GM19193 (cell line): ENCODE measurements around the gene CLDN5.

Experiments used
- POLR2A ChIP-seq: IDR thresholded peaks from 4 replicates; pipeline ENCODE4 v1.6.1; 2011; ENCODE audit not compliant: insufficient read depth, insufficient read length; ENCODE audit errors: extremely low read depth

CLDN5 gene

DNA sequence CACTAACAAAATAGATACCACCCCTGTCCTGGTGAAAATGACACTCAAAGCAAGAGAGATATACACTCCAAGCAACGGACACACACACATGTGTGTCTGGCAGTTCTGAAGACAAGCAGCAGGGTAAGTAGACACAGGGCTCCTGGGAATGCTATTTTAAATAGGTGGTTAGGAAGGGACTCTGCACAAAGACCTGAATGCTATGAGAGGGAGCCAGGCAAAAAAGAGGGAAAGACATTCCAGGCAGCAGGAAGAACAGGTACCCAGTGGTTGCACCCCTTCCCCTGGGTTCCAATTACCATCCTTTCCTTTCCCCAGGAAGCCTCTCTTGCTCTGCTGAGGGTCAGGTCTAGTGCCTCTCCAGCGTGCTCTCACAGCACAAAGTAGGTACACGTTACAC is 48.2 kb downstream of the CLDN5 start:
- no peak for TF ChIP-seq POLR2A

DNA sequence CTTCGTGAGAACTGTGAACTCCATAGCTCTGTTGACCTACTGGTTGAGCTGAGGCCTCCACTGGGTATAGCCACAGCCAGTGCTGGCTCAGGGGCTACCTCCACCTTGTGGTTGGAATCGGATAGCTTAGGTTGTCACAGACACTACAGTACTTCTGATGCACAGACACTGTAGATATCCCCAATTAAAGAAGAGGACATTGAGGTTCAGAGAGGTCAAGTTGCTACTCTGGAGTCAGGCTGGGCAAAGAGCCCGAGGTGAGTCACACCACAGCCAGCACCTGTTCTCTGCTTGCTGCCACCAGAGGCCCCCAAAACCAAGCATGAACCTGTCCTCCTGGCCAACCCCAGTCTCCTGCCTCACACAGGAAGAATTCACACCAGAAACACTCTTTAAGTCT is 50.6 kb downstream of the CLDN5 start:
- no peak for TF ChIP-seq POLR2A
